Measurements from ENCODE around the gene PRKAR1B.

DNA sequence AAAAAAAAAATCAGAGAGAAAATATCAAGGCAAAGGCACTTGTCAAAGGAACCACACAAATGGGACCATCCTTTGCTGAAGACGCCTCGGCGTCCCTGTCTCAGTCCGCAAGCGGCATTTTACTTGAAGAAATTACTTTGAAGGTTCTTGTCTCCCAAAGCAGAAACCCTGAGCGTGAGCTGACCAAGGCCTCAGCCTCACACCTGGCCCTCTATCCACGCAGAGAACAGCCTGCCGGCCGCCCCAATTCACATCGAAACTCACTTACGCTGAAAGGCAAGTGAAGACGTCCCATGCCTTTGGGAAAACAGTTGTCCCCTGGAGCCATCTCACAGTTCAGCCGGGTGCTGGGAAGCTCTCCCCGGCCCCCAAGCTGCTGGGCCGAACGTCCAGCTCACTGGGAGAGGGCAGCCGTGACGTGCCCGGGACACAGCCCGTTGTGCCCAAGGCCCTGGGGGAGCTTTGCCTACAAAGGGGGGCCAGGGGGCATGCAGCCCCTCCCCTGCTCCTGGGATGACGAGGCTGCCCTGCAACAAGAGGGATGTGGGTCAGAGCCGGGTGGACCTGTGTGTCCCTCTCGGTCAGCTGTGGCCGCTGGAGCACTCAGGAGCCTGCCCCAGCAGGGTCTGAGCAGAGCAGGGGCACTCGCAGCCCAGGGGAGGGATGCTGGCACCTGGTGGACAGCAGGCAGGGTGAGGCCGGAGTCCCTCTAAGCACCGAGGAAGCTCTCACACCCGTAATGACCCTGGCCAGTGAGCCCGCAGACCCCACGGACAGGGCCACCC, 157.8 kb downstream of the PRKAR1B start:
- TF ChIP-seq CTCF (conservative IDR thresholded peaks at IDR 0.05) (no peak), EZH2 (IDR thresholded peaks at IDR 0.05; ENCODE audit: low read depth) (no peak)

Data from PC-9 (cell line).